ENCODE results near the gene POU1F1. TPM values are rescaled to one million over a fixed set of nuclear protein-coding genes. Genes with fewer than 3 reads are reported as not detected.

POU1F1 gene
- total and polyA plus RNA-seq, 2 of the 8 experiments (the other 6 are each of a cell fraction or from before 2014, with no cell fraction given) = not detected

GRCh38 chr3:87320756-87321626 lies 44.6 kb upstream of the POU1F1 start (continued):
- TF ChIP-seq, protein P1, sequence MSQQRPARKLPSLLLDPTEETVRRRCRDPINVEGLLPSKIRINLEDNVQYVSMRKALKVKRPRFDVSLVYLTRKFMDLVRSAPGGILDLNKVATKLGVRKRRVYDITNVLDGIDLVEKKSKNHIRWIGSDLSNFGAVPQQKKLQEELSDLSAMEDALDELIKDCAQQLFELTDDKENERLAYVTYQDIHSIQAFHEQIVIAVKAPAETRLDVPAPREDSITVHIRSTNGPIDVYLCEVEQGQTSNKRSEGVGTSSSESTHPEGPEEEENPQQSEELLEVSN (IDR thresholded peaks at IDR 0.05) = no peak
- no peak for TF ChIP-seq HDAC6 (IDR thresholded peaks at IDR 0.05; ENCODE audit: low read depth, low read length)
- no peak for TF ChIP-seq SUZ12 (IDR thresholded peaks at IDR 0.05; ENCODE audit: low read length)
